RWPE1 (cell line): ENCODE data around the gene CAMK2G.
A peak's percentile ranks its signal among the peaks of the same experiment; 100 is the strongest.
"Not testable (repeated sequence)": the region's sequence is repeated elsewhere in the genome, so short reads cannot be mapped to it uniquely, and the experiment has no call there.

ENCODE experiments used
- CTCF ChIA-PET: fragments of 350-600 bp; sonication (Branson Sonifier 250); formaldehyde crosslinking; extraction: SDS; loops from one replicate; lab custom pipeline; 2021; lab: Yijun Ruan, JAX
- POLR2A ChIA-PET: fragments of 400-600 bp; formaldehyde crosslinking; extraction: SDS; loops from one replicate; lab custom pipeline; 2020; ENCODE audit warnings: antibody characterized with exemption; ENCODE audit not compliant: low non-redundant PET; lab: Yijun Ruan, JAX
- DNase-seq: peaks from one replicate; pipeline ENCODE4 v3.0.0; 2012; ENCODE audit warnings: low spot score
- H3K27ac ChIP-seq: fragments of 450-650 bp; 2 replicates; pipeline ENCODE4 v1.5.1; 2017
- CTCF ChIP-seq: fragments of 450-650 bp; conservative IDR thresholded peaks from 2 replicates; pipeline ENCODE4 v1.5.1; 2017; ENCODE audit warnings: low read depth, mild to moderate bottlenecking

CAMK2G gene

GRCh38 chr10:73838827-73839226 is 35.5 kb downstream of the CAMK2G start:
- DNase-seq: peak; percentile 65
- POLR2A ChIA-PET: interaction anchor here (1.0 kb wide), 1 partner anchor 35 kb away, joined by 4 read pairs; no protein-coding TSS in a partner anchor
- no peak for TF ChIP-seq CTCF
- CTCF ChIA-PET: interaction anchor here (0.5 to 1.1 kb wide), 3 partner anchors 19 to 259 kb away, joined by 3 to 5 read pairs (median 3); no protein-coding TSS in a partner anchor
- H3K27ac ChIP-seq: peak overlapping the region; percentile 41

GRCh38 chr10:73838008-73838567 is 36.3 kb downstream of the CAMK2G start:
- ChIA-PET CTCF (interaction anchor here (0.6 to 0.9 kb wide), 4 partner anchors 12 to 243 kb away, joined by 3 read pairs; no protein-coding TSS in a partner anchor), POLR2A (no interaction called here)
- no peak for DNase-seq
- TF ChIP-seq CTCF: no peak
- H3K27ac ChIP-seq: peak overlapping the region; percentile 28

GRCh38 chr10:73837072-73837471 is 37.3 kb downstream of the CAMK2G start:
- POLR2A ChIA-PET: interaction anchor here (0.5 kb wide), 1 partner anchor 741 kb away, joined by 4 read pairs; no protein-coding TSS in a partner anchor
- TF ChIP-seq CTCF: no peak
- CTCF ChIA-PET: no interaction called here
- peak overlapping the region; percentile 28 for H3K27ac ChIP-seq
- no peak for DNase-seq

GRCh38 chr10:73836427-73836980 is 37.9 kb downstream of the CAMK2G start:
- peak overlapping the region; percentile 11 for H3K27ac ChIP-seq
- no peak for TF ChIP-seq CTCF
- CTCF ChIA-PET: interaction anchor here (0.5 kb wide), 1 partner anchor 128 kb away, joined by 5 read pairs; no protein-coding TSS in a partner anchor
- DNase-seq: no peak
- POLR2A ChIA-PET: interaction anchor here (0.6 kb wide), 1 partner anchor 64 kb away, joined by 4 read pairs; a partner anchor contains a TSS

- DNase-seq, POLR2A ChIA-PET, H3K27ac ChIP-seq: not testable (repeated sequence)
- CTCF ChIA-PET: interaction anchor here (1.6 kb wide), 1 partner anchor 14 kb away, joined by 5 read pairs; no protein-coding TSS in a partner anchor
These were observed 45.3 kb downstream of the CAMK2G start for GRCh38 chr10:73829090-73829489.

GRCh38 chr10:73828161-73828560 is 46.2 kb downstream of the CAMK2G start:
- no peak for DNase-seq
- CTCF ChIA-PET: interaction anchor here (0.5 to 1.6 kb wide), 3 partner anchors 13 to 380 kb away, joined by 3 to 5 read pairs (median 5); no protein-coding TSS in a partner anchor
- POLR2A ChIA-PET: no interaction called here

More at GRCh38 chr10:73828161-73828560, 46.2 kb downstream of the CAMK2G start:
- H3K27ac ChIP-seq: peak overlapping the region; percentile 81
- TF ChIP-seq CTCF: no peak
